NCI-H2196 treated with DMSO at 0.1 percent for 48 hours (cell line): ENCODE results near the gene DAPK2.
"Not testable (repeated sequence)": the region's sequence is repeated elsewhere in the genome, so short reads cannot be mapped to it uniquely, and the experiment has no call there.

Experiments used
- DNase-seq: peaks from one replicate; lab custom pipeline; 2025; ENCODE audit not compliant: unreplicated experiment; lab: John Stamatoyannopoulos, UW

The DAPK2 gene

GRCh38 chr15:63918317-63918672 lies 128.0 kb downstream of the DAPK2 start:
- peak; percentile 13 for DNase-seq

DNA sequence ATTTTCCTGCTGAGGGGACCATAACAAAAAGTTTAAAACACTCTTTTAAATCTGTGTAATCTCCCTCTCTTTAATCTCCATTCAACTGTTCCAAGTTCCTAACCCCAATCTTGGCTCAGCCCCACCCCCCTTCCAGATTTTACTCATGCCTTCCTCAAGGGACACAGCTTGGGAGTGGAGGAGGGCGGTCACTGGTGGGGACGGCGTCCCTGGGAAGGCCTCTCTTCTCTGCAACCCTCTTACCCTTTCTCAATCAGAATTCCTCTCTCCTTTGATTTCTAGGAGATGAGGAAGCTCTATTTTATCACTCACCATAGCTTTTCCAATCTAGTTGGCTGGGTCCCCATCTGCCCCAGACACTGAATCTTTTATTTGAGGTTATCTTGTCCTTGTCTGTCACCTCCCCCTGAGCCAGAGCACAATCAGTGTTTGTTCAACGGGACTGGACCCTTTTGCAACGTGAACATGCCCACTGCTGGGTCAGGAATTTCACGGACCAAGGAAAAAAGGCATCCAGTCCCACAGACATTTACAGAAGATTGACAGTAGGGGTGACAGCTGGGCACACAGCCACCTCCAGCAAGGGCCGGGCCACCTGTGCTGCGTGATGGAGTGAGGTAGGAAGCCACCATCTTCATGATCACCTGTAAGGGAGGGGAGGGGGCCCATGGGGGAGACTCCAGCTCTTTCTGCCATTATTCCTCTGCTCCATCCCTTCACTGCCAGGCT lies 128.5 kb downstream of the DAPK2 start:
- no peak for DNase-seq

DNA sequence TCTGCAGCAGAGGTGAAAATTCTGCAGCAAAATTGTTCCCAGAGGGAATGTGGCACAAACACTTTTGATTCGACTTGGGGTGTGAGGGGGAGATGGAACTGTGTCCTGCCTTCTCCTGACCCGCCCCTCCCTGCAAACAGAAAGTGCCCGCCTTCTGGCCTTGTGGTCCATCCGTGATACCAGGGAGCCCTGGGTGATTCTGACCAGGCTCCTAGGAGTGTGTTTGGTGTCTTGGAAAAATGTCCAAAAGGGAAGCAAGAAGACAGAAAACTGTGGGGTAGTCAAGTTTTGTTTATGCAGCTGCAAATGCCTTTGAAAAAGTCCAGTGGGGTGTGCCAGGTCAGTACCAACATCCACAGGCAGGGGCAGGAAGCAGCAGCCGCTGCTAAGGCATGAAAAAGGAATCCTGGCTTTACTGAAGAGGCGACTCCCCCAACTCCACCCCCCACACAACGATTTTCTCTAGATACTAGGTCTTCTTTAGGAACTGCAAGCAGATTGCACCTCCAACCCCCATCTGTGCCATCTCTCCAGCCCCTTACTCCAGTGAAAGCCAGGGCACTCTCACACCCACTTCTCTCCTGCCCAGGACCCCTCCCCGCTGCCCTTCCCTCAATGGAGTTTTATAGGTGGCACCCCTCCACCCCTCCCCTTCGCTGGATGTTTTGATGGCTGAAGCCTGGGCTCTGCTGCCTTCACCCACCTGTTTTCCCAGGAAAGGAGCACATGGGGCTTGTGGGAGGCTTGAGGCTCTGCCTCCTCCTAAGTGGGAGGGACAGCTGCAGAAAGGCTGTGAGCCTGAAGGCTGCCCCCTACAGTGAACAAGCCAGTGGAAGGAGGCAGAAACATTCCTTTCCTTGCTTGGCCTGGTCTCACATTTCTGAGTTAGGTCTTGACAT lies 130.2 kb downstream of the DAPK2 start:
- DNase-seq: no peak

GRCh38 chr15:63915209-63915872 lies 130.9 kb downstream of the DAPK2 start:
- no peak for DNase-seq

DNA sequence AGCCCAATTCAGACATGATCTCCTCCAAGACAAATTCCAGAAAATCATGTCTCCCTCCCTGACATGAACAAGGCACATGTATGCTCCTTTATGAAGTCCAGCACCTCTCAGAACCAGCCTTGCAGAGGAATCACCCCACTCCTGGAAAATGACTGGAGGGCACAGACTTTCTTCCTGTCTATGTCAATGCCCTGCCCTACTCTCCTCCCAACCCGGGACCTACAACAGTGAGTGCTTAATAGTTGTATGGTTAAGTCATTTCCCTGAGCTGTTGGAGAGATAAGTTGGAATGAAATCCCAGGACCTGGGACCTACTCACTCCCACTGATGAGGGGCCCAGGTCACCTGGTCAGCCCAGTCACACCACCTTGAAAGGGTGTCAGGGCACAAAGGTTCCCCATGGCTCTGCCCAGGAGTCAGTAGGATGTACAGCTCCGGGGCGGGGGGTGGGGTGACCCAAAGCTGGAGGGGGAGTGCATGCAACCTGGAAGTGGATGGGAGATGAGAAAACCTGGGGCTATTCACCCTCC lies 132.4 kb downstream of the DAPK2 start:
- DNase-seq: no peak

GRCh38 chr15:63913336-63913735 lies 132.9 kb downstream of the DAPK2 start:
- DNase-seq: no peak

DNA sequence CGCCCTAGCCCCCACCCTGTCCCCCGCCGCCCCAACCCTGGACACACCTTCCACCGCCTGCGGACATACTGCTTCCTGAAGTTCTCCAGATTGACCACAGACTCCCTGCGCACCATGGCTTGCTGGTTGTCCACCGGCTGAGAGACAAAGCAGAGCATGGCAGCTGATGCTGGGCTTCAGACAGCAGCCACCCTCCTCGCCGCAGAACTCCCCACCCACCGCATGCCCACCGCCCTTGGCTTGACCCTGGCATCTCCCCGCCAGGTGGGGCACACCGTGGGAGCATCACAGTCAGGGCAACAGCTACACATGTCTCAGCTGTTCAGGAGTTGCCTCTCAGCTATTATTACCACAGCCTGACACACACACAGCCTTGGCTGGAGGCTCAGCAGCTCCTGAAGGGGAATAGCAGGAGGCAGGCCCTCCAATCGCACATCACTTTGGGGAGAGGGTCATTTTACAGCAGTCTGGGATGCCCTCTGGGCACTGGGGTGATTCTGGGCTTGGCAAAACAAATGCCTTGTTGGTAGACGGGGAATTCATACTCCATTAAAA lies 134.1 kb downstream of the DAPK2 start:
- DNase-seq: no peak

DNA sequence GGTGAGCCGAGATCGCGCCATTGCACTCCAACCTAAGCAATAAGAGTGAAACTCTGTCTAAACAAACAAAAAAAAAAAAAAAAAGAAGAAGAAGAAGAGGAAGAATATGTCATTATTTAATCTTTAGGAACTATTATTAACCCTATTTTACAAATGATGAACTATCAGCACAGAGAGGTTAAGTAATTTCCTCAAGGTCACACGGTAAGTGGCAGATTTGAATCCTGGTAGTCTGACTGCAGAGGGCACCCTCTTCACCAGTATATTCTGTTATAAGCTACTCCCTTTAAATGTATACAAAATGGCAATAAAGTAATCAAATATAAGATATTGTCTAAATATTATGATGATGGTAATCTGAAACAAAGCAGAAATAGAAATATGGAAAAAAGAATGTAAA lies 135.1 kb downstream of the DAPK2 start:
- DNase-seq: no peak

DNA sequence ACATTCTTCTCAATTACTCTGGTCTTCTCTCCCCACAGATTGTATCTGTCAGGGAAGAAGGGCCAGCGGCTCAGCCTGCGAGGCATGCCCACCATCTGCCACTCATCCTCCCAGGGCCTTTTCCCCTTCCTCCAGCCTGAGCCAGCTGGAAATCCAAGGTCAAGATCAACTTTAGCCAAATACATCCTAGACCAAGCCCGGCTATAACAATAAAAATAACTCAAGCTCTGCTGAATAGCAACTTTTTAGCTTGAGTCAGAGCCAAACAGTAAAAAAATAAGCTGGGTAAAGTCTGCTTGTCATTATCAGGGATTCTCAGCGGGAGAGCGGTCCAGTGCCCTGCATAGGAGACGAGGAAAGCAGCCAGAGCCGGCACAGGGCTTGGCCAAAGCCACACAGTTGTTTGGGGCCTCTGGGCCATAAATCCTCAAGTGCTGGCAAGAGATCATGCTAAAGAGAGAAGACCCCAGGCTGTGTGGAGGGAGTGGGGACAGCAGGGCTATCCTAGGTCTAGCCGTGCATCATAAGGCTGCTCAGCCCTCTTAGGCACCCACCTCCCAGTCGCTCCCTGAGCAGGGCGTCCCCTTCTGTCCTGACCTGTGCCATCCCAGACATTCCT lies 136.4 kb downstream of the DAPK2 start:
- DNase-seq: no peak

- no peak for DNase-seq
These were observed 137.3 kb downstream of the DAPK2 start for GRCh38 chr15:63908991-63909390.

DNA sequence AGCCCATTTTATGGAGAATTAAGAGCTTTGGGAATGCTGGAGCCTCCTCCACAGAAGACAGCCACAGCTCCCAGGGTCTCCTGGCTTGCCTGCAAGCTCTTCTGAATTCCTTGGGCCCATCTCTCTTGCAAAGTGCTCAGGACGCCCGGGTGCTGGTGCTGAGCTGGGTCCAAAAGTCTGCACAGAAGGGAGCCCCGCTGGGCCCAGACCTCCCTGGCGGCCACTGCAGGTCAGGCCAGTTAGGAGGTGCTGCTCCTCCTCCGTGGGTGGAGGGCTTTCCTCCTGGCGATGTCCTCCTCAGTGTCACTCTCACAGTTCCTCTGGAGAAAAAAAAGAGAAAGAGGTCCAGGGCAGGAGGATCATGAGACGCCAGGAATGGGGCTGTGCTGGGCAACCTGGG lies 138.0 kb downstream of the DAPK2 start:
- no peak for DNase-seq

DNA sequence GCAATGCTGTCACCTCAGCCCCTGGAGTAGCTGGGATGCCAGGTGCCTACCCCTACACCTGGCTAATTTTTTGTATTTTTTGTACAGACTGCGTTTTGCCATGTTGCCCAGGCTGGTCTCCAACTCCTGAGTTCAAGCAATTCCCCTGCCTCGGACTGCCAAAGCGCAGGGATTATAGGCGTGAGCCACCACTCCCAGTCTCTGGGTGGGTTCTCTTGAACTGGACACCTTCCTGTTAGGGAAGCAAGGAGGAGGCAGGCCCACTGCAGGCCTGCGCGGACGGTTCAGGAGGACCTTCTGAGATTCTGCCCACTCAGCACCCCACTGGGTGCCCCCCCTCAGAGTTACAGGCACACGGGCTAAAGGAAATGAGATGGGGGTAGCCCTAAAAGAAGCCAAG lies 138.8 kb downstream of the DAPK2 start:
- no peak for DNase-seq

DNA sequence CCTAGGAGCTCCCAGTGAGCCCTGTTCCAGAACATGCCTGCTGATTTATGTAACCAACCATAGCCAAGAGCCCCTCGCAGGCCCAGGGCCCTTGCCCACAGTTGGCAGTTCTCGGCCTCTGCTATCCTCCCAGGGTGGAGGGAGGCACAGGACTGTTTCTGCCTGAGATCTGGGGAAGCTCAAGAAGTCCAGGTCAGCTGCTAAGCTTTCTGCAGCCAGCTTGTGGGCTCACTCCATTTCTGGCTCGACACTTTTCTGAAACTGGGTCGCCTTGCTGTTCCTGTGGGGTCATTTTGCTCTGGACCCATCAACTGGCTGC lies 140.1 kb downstream of the DAPK2 start:
- DNase-seq: no peak

GRCh38 chr15:63905558-63906265 lies 140.6 kb downstream of the DAPK2 start:
- DNase-seq: no peak

- no peak for DNase-seq
These were observed 141.2 kb downstream of the DAPK2 start for GRCh38 chr15:63905131-63905530.

- DNase-seq: no peak
These were observed 142.2 kb downstream of the DAPK2 start for GRCh38 chr15:63904042-63904441.

DNA sequence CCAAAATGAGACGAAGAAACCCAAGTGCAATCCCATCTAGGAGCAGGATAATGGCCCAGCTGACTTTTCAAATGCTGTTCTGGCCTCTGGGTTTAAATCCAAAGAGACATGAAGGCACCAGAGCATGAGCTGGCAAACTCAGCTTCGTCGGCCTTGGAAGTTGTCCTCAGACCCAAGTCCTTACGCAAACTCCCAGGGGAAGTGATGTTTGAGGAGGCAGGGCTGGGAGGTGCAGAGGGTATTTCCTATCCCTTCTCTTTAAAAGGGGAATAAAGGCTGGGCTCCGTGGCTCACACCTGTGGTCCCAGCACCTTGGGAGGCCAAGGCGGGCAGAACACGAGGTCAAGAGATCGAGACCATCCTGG lies 143.6 kb downstream of the DAPK2 start:
- no peak for DNase-seq

GRCh38 chr15:63901912-63902670 lies 144.2 kb downstream of the DAPK2 start:
- DNase-seq: no peak

GRCh38 chr15:63900306-63900705 lies 146.0 kb downstream of the DAPK2 start:
- DNase-seq: no peak

DNA sequence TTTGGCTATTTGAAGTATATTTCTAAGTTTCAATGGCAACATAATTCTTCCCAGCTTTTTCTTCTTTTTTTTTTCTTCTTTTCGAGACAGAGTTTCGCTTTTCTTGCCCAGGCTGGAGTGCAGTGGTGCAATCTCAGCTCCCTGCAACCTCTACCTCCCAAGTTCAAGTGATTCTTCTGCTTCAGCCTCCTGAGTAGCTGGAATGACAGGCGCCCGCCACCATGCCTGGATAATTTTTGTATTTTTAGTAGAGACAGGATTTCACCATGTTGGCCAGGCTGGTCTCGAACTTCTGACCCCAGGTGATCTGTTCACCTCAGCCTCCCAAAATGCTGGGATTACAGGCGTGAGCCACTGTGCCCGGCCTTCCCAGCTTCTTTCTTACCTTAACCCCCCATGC lies 146.7 kb downstream of the DAPK2 start:
- DNase-seq: not testable (repeated sequence)
